Activated naive CD8-positive, alpha-beta T cell (primary cell): Measurements from ENCODE around the gene TEX52.
A peak's percentile ranks its signal among the peaks of the same experiment; 100 is the strongest.

Experiments
- H3K27ac Mint-ChIP-seq: one replicate; pipeline ENCODE4 v1.8.0; 2021; ENCODE audit warnings: mixed read lengths
- H3K27me3 Mint-ChIP-seq: one replicate; pipeline ENCODE4 v1.8.0; 2021; ENCODE audit warnings: mixed read lengths
- H3K36me3 Mint-ChIP-seq: one replicate; pipeline ENCODE4 v1.8.0; 2021; ENCODE audit warnings: mixed read lengths
- H3K4me1 Mint-ChIP-seq: one replicate; pipeline ENCODE4 v1.8.0; 2021; ENCODE audit warnings: low read depth, mixed read lengths
- H3K4me3 Mint-ChIP-seq: one replicate; pipeline ENCODE4 v1.8.0; 2021; ENCODE audit warnings: mild to moderate bottlenecking, mixed read lengths
- H3K9me3 Mint-ChIP-seq: one replicate; pipeline ENCODE4 v1.8.0; 2021; ENCODE audit warnings: low read depth, mixed read lengths

Gene TEX52

GRCh38 chr12:2803635-2804392 lies 53.0 kb downstream of the TEX52 start:
- H3K4me1 Mint-ChIP-seq = peaks cover 6% of the 10 kb centered on the region
- H3K4me3 Mint-ChIP-seq = no peak overlapping the region
- H3K27me3 Mint-ChIP-seq = no peaks in the 10 kb centered on the region
- H3K27ac Mint-ChIP-seq = peak overlapping the region; percentile 28
- no peaks in the 10 kb centered on the region for H3K9me3 Mint-ChIP-seq
- H3K36me3 Mint-ChIP-seq = peaks cover under 1% of the 10 kb centered on the region

GRCh38 chr12:2801044-2801783 lies 55.6 kb downstream of the TEX52 start:
- Mint-ChIP-seq H3K36me3 (peaks cover 12% of the 10 kb centered on the region), H3K9me3 (no peaks in the 10 kb centered on the region), H3K27ac (no peak overlapping the region), H3K4me3 (no peak overlapping the region), H3K4me1 (peaks cover 25% of the 10 kb centered on the region), H3K27me3 (no peaks in the 10 kb centered on the region)

- no peaks in the 10 kb centered on the region for H3K27me3 Mint-ChIP-seq
- H3K4me1 Mint-ChIP-seq = peaks cover 25% of the 10 kb centered on the region
- no peak overlapping the region for H3K4me3 Mint-ChIP-seq
- H3K27ac Mint-ChIP-seq = peak overlapping the region; percentile 17
- peaks cover 13% of the 10 kb centered on the region for H3K36me3 Mint-ChIP-seq
- H3K9me3 Mint-ChIP-seq = no peaks in the 10 kb centered on the region
Observed at GRCh38 chr12:2800046-2800570, 56.7 kb downstream of the TEX52 start.
